Type B pancreatic cell (in vitro differentiated cells): Measurements from ENCODE around the gene WDR37. TPM values are rescaled to one million over a fixed set of nuclear protein-coding genes. Genes with fewer than 3 reads are reported as not detected.

ENCODE experiments used
- DNase-seq: peaks from one replicate; pipeline ENCODE4 v3.0.0; 2021; ENCODE audit warnings: mixed read lengths; ENCODE audit not compliant: unreplicated experiment; ENCODE audit errors: extremely low spot score
- H3K27ac Mint-ChIP-seq: 2 replicates; pipeline ENCODE4 v1.8.0; 2021; ENCODE audit warnings: mild to moderate bottlenecking, mixed read lengths
- H3K27me3 Mint-ChIP-seq: 2 replicates; pipeline ENCODE4 v1.8.0; 2021; ENCODE audit warnings: mixed read lengths
- H3K36me3 Mint-ChIP-seq: 2 replicates; pipeline ENCODE4 v1.8.0; 2021; ENCODE audit warnings: mixed read lengths
- H3K4me1 Mint-ChIP-seq: one replicate; pipeline ENCODE4 v1.8.0; 2021; ENCODE audit warnings: mixed read lengths; ENCODE audit not compliant: unreplicated experiment
- H3K4me3 Mint-ChIP-seq: 2 replicates; pipeline ENCODE4 v1.8.0; 2021; ENCODE audit warnings: mild to moderate bottlenecking, mixed read lengths
- H3K9me3 Mint-ChIP-seq: 2 replicates; pipeline ENCODE4 v1.8.0; 2021; ENCODE audit warnings: mixed read lengths
- CTCF ChIP-seq: fragments of 200-600 bp; sonication (generic); conservative IDR thresholded peaks from 2 replicates; pipeline ENCODE4 v1.5.0; 2021; ENCODE audit warnings: antibody characterized with exemption, mild to moderate bottlenecking
- total RNA-seq: library from RNA; stranded (reverse); gene quantifications from 2 replicates; pipeline ENCODE4 v1.2.1, GENCODE V29; 2021; ENCODE audit warnings: low replicate concordance

The WDR37 gene
- total RNA-seq, 1 donor from 2014 or later, result 16.2 TPM

GRCh38 chr10:1178506-1178905, 122.3 kb downstream of the WDR37 start:
- Mint-ChIP-seq H3K36me3 (no peaks in the 10 kb centered on the region), H3K9me3 (no peaks in the 10 kb centered on the region), H3K4me3 (no peak overlapping the region), H3K27ac (no peak overlapping the region), H3K4me1 (peaks cover 6% of the 10 kb centered on the region), H3K27me3 (peaks cover 10% of the 10 kb centered on the region)
- no peak for TF ChIP-seq CTCF
- no peak for DNase-seq

- no peak for TF ChIP-seq CTCF
- no peak for DNase-seq
- Mint-ChIP-seq H3K27ac (no peak overlapping the region), H3K4me3 (no peak overlapping the region), H3K36me3 (no peaks in the 10 kb centered on the region), H3K9me3 (no peaks in the 10 kb centered on the region), H3K4me1 (peaks cover 7% of the 10 kb centered on the region), H3K27me3 (peaks cover 11% of the 10 kb centered on the region)
Observed at GRCh38 chr10:1179346-1180070, 123.3 kb downstream of the WDR37 start.

GRCh38 chr10:1180071-1180730, 124.0 kb downstream of the WDR37 start:
- Mint-ChIP-seq H3K27ac (no peak overlapping the region), H3K27me3 (peaks cover 11% of the 10 kb centered on the region), H3K4me1 (peaks cover 7% of the 10 kb centered on the region), H3K9me3 (no peaks in the 10 kb centered on the region), H3K36me3 (no peaks in the 10 kb centered on the region), H3K4me3 (no peak overlapping the region)
- DNase-seq, result no peak
- no peak for TF ChIP-seq CTCF

- H3K27me3 Mint-ChIP-seq, result peaks cover 11% of the 10 kb centered on the region
- DNase-seq, result no peak
- H3K9me3 Mint-ChIP-seq, result no peaks in the 10 kb centered on the region
- TF ChIP-seq CTCF, result peak; percentile 58
- peaks cover 7% of the 10 kb centered on the region for H3K4me1 Mint-ChIP-seq
- no peaks in the 10 kb centered on the region for H3K36me3 Mint-ChIP-seq
- H3K4me3 Mint-ChIP-seq, result no peak overlapping the region
- H3K27ac Mint-ChIP-seq, result no peak overlapping the region
Observed at GRCh38 chr10:1180836-1181235, 124.7 kb downstream of the WDR37 start.

Other genes starting within 250 kb of the WDR37 start
- 82.1 and 96.4 TPM in 2 replicates for gene LARP4B, start 124.7 kb upstream of the WDR37 start, total RNA-seq
- 57.8 and 65.9 TPM in 2 replicates for gene GTPBP4, start 68.0 kb upstream of the WDR37 start, total RNA-seq
- not detected in 2 replicates for gene IDI2, start 30.5 kb upstream of the WDR37 start, total RNA-seq
- gene IDI1, start 7.3 kb upstream of the WDR37 start, total RNA-seq, result 45.2 and 54.1 TPM in 2 replicates